ENCODE data around the gene TCERG1L.

Gene TCERG1L

GRCh38 chr10:131203456-131204357, 107.8 kb downstream of the TCERG1L start:
- ChIA-PET CTCF (no interaction called here), POLR2A (no interaction called here)
- no peak for DNase-seq (ENCODE audit: extremely low spot score)
- no peak for TF ChIP-seq CTCF (IDR thresholded peaks at IDR 0.05; ENCODE audit: control extremely low read depth, extremely low read depth, low read depth, missing control alignments)

- TF ChIP-seq CTCF (IDR thresholded peaks at IDR 0.05; ENCODE audit: control extremely low read depth, extremely low read depth, low read depth, missing control alignments), result no peak
- no peak for DNase-seq (ENCODE audit: extremely low spot score)
- ChIA-PET POLR2A (no interaction called here), CTCF (no interaction called here)
These were observed 108.5 kb downstream of the TCERG1L start for GRCh38 chr10:131202990-131203389.

- no peak for TF ChIP-seq CTCF (IDR thresholded peaks at IDR 0.05; ENCODE audit: control extremely low read depth, extremely low read depth, low read depth, missing control alignments)
- DNase-seq (ENCODE audit: extremely low spot score), result no peak
- POLR2A ChIA-PET, result no interaction called here
- CTCF ChIA-PET, result no interaction called here
These were observed 109.6 kb downstream of the TCERG1L start for GRCh38 chr10:131201741-131202515.

GRCh38 chr10:131200856-131201470, 110.6 kb downstream of the TCERG1L start:
- ChIA-PET POLR2A (no interaction called here), CTCF (no interaction called here)
- no peak for TF ChIP-seq CTCF (IDR thresholded peaks at IDR 0.05; ENCODE audit: control extremely low read depth, extremely low read depth, low read depth, missing control alignments)
- DNase-seq (ENCODE audit: extremely low spot score), result no peak

GRCh38 chr10:131199646-131200045, 111.9 kb downstream of the TCERG1L start:
- CTCF ChIA-PET, result interaction anchor here (1.3 to 1.5 kb wide), 2 partner anchors 10 to 21 kb away, joined by 3 read pairs; no protein-coding TSS in a partner anchor
- TF ChIP-seq CTCF (IDR thresholded peaks at IDR 0.05; ENCODE audit: control extremely low read depth, extremely low read depth, low read depth, missing control alignments), result no peak
- no peak for DNase-seq (ENCODE audit: extremely low spot score)
- POLR2A ChIA-PET, result no interaction called here

GRCh38 chr10:131198843-131199242, 112.7 kb downstream of the TCERG1L start:
- no peak for TF ChIP-seq CTCF (IDR thresholded peaks at IDR 0.05; ENCODE audit: control extremely low read depth, extremely low read depth, low read depth, missing control alignments)
- DNase-seq (ENCODE audit: extremely low spot score), result no peak
- ChIA-PET POLR2A (no interaction called here), CTCF (interaction anchor here (1.5 kb wide), 1 partner anchor 11 kb away, joined by 3 read pairs; no protein-coding TSS in a partner anchor)
